Naive thymus-derived CD8-positive, alpha-beta T cell (primary cell): ENCODE results near the gene NOD1. TPM values are rescaled to one million over a fixed set of nuclear protein-coding genes. Genes with fewer than 3 reads are reported as not detected.
"Not testable (repeated sequence)": the region's sequence is repeated elsewhere in the genome, so short reads cannot be mapped to it uniquely, and the experiment has no call there.

Experiments used
- ATAC-seq, 2 donors: fragments of 150-1000 bp; cut with Tn5 transposase in 1 of 2; sonication (Bioruptor Pico), chemical (Tn5 transposase) in 1 of 2; 1 replicate in 1 of 2; 2 replicates in 1 of 2; pipeline ENCODE4 v1.10.0; 2021; ENCODE audit warnings: mild to moderate bottlenecking in 2 of 2, moderate library complexity in 2 of 2
- POLR2A ChIA-PET: fragments of 350-600 bp; sonication (Branson Sonifier 250); formaldehyde crosslinking; loops from one replicate; lab custom pipeline; 2021; ENCODE audit warnings: antibody characterized with exemption; lab: Charles Lee
- DNase-seq, 10 donors: peaks; one replicate each; pipeline versions ENCODE4 v3.0.0 to v3.0.0-alpha.2; 2020 to 2022
- H3K27ac Mint-ChIP-seq, 10 donors: one replicate each; pipeline ENCODE4 v1.8.0; 2020 to 2022; ENCODE audit warnings: mild to moderate bottlenecking in 10 of 10, mixed read lengths in 10 of 10, moderate library complexity in 4 of 10, inconsistent platforms in 1 of 10
- H3K27me3 Mint-ChIP-seq, 5 donors: one replicate each; pipeline ENCODE4 v1.8.0; 2021 to 2022; ENCODE audit warnings: mixed read lengths in 5 of 5
- H3K36me3 Mint-ChIP-seq, 3 donors: one replicate each; pipeline ENCODE4 v1.8.0; 2020 to 2022; ENCODE audit warnings: mixed read lengths in 3 of 3, mild to moderate bottlenecking in 2 of 3, inconsistent platforms in 1 of 3
- H3K4me1 Mint-ChIP-seq, 4 donors: one replicate each; pipeline ENCODE4 v1.8.0; 2021 to 2022; ENCODE audit warnings: mixed read lengths in 4 of 4
- H3K4me3 Mint-ChIP-seq, 10 donors: one replicate each; pipeline ENCODE4 v1.8.0; 2020 to 2022; ENCODE audit warnings: mild to moderate bottlenecking in 10 of 10, mixed read lengths in 10 of 10, moderate library complexity in 6 of 10, inconsistent platforms in 1 of 10
- H3K9me3 Mint-ChIP-seq, 9 donors: one replicate each; pipeline ENCODE4 v1.8.0; 2020 to 2022; ENCODE audit warnings: mixed read lengths in 9 of 9, mild to moderate bottlenecking in 3 of 9, inconsistent platforms in 1 of 9, moderate library complexity in 1 of 9
- polyA plus RNA-seq, 3 donors: library from polyadenylated mRNA; unstranded; fragments of 300-500 nt; fragmentation: Illumina TruSeq; gene quantifications; one replicate each; pipeline ENCODE4 v1.2.3, GENCODE V29; 2021
- total RNA-seq, 8 experiments: library from RNA in 2 of 8; stranded (reverse) in 2 of 8; gene quantifications; one replicate each; pipeline ENCODE4 v1.2.3 and lab custom pipeline; 2021 to 2026

The NOD1 gene
- total and polyA plus RNA-seq, 5 experiments from 2014 or later = 5.7 to 18.9 (median 9.3) TPM

GRCh38 chr7:30502470-30503251 lies 24.1 kb upstream of the NOD1 start:
- DNase-seq (no peak), ATAC-seq (no peak)
- Mint-ChIP-seq H3K27me3 (no peaks in the 10 kb centered on the region), H3K9me3 (no peaks in the 10 kb centered on the region), H3K27ac (peak overlapping the region in 1 of 10 donors; percentile 89), H3K36me3 (peaks cover 0 to 18% (median 4%) of the 10 kb centered on the region in 3 donors), H3K4me3 (peak overlapping the region in 9 of 10 donors; percentile 5 to 99 (median 87)), H3K4me1 (peaks cover 22 to 50% (median 41%) of the 10 kb centered on the region in 4 donors)
- POLR2A ChIA-PET = interaction anchor here (0.7 kb wide), 1 partner anchor 41 kb away, joined by 3 read pairs; no protein-coding TSS in a partner anchor

GRCh38 chr7:30501264-30501663 lies 22.7 kb upstream of the NOD1 start:
- Mint-ChIP-seq H3K9me3 (no peaks in the 10 kb centered on the region), H3K27ac (no peak overlapping the region), H3K27me3 (no peaks in the 10 kb centered on the region), H3K4me3 (no peak overlapping the region), H3K4me1 (peaks cover 23 to 50% (median 41%) of the 10 kb centered on the region in 4 donors), H3K36me3 (peaks cover 9 to 30% (median 13%) of the 10 kb centered on the region in 3 donors)
- DNase-seq (no peak), ATAC-seq (no peak)
- POLR2A ChIA-PET = no interaction called here

- H3K27me3 Mint-ChIP-seq = peaks cover 0 to 4% (median 1%) of the 10 kb centered on the region in 5 donors
- peaks cover 21 to 30% (median 30%) of the 10 kb centered on the region in 3 donors for H3K36me3 Mint-ChIP-seq
- DNase-seq (no peak), ATAC-seq (no peak)
- no peak overlapping the region for H3K27ac Mint-ChIP-seq
- POLR2A ChIA-PET = no interaction called here
- peaks cover 5 to 25% (median 15%) of the 10 kb centered on the region in 9 donors for H3K9me3 Mint-ChIP-seq
- no peak overlapping the region for H3K4me3 Mint-ChIP-seq
- H3K4me1 Mint-ChIP-seq = peaks cover 0 to 1% (median 0%) of the 10 kb centered on the region in 4 donors
Observed at GRCh38 chr7:30493228-30493627, 14.6 kb upstream of the NOD1 start.

GRCh38 chr7:30491417-30491816 lies 12.8 kb upstream of the NOD1 start:
- Mint-ChIP-seq H3K27ac (no peak overlapping the region), H3K4me3 (no peak overlapping the region), H3K4me1 (no peaks in the 10 kb centered on the region), H3K36me3 (peaks cover 10 to 23% (median 22%) of the 10 kb centered on the region in 3 donors), H3K9me3 (peaks cover 5 to 25% (median 15%) of the 10 kb centered on the region in 9 donors), H3K27me3 (peaks cover 0 to 4% (median 1%) of the 10 kb centered on the region in 5 donors)
- POLR2A ChIA-PET = no interaction called here
- ATAC-seq (no peak), DNase-seq (no peak)

GRCh38 chr7:30487371-30487770 lies 8.8 kb upstream of the NOD1 start:
- H3K4me1 Mint-ChIP-seq = no peaks in the 10 kb centered on the region
- ATAC-seq = no peak
- DNase-seq = no peak
- POLR2A ChIA-PET = no interaction called here
- H3K27ac Mint-ChIP-seq = no peak overlapping the region
- H3K27me3 Mint-ChIP-seq = peaks cover 0 to 4% (median 1%) of the 10 kb centered on the region in 5 donors
- H3K36me3 Mint-ChIP-seq = peaks cover 0 to 14% (median 4%) of the 10 kb centered on the region in 3 donors
- peaks cover 3 to 16% (median 10%) of the 10 kb centered on the region in 9 donors for H3K9me3 Mint-ChIP-seq
- H3K4me3 Mint-ChIP-seq = no peak overlapping the region

- Mint-ChIP-seq H3K4me3 (no peak overlapping the region), H3K27me3 (peaks cover 0 to 1% (median 0%) of the 10 kb centered on the region in 5 donors), H3K4me1 (no peaks in the 10 kb centered on the region), H3K36me3 (peaks cover 0 to under 1% (median 0%) of the 10 kb centered on the region in 3 donors), H3K27ac (no peak overlapping the region), H3K9me3 (no peaks in the 10 kb centered on the region)
- DNase-seq (no peak), ATAC-seq (no peak)
- POLR2A ChIA-PET = no interaction called here
Observed at GRCh38 chr7:30485667-30486066, 7.1 kb upstream of the NOD1 start.

- H3K9me3 Mint-ChIP-seq, H3K27me3 Mint-ChIP-seq, H3K4me3 Mint-ChIP-seq, H3K27ac Mint-ChIP-seq, DNase-seq, POLR2A ChIA-PET, H3K36me3 Mint-ChIP-seq, ATAC-seq: not testable (repeated sequence)
- H3K4me1 Mint-ChIP-seq = peaks cover 9 to 32% (median 30%) of the 10 kb centered on the region in 4 donors
Observed at GRCh38 chr7:30481416-30481815, 2.8 kb upstream of the NOD1 start.

GRCh38 chr7:30479202-30480120 lies 877 bp upstream of the NOD1 start:
- peak overlapping the region in 8 of 10 donors; percentile 93 to 98 (median 94) for H3K4me3 Mint-ChIP-seq
- H3K27ac Mint-ChIP-seq = peak overlapping the region in 5 of 10 donors; percentile 89 to 93 (median 92)
- peaks cover 0 to 4% (median 2%) of the 10 kb centered on the region in 3 donors for H3K36me3 Mint-ChIP-seq
- no peaks in the 10 kb centered on the region for H3K9me3 Mint-ChIP-seq
- peak in 4 of 10 donors; percentile 6 to 54 (median 42) for DNase-seq
- H3K4me1 Mint-ChIP-seq = peaks cover 14 to 50% (median 48%) of the 10 kb centered on the region in 4 donors
- POLR2A ChIA-PET = interaction anchor here (0.6 to 2.6 kb wide), 6 partner anchors 11 to 315 kb away, joined by 3 to 15 read pairs (median 3); partner anchors contain the start of gene ZNRF2
- ATAC-seq = peak; percentile 36 to 38
- H3K27me3 Mint-ChIP-seq = no peaks in the 10 kb centered on the region

- H3K27ac Mint-ChIP-seq = peak overlapping the region in 7 of 10 donors; percentile 20 to 71 (median 38)
- peak overlapping the region in 9 of 10 donors; percentile 25 to 97 (median 69) for H3K4me3 Mint-ChIP-seq
- no peak for ATAC-seq
- peaks cover 27 to 78% (median 75%) of the 10 kb centered on the region in 4 donors for H3K4me1 Mint-ChIP-seq
- H3K36me3 Mint-ChIP-seq = peaks cover 0 to 7% (median 4%) of the 10 kb centered on the region in 3 donors
- POLR2A ChIA-PET = no interaction called here
- no peaks in the 10 kb centered on the region for H3K27me3 Mint-ChIP-seq
- no peaks in the 10 kb centered on the region for H3K9me3 Mint-ChIP-seq
- no peak for DNase-seq
Observed at GRCh38 chr7:30476459-30477145, 2.0 kb downstream of the NOD1 start.

- peaks cover 29 to 88% (median 85%) of the 10 kb centered on the region in 4 donors for H3K4me1 Mint-ChIP-seq
- POLR2A ChIA-PET = no interaction called here
- DNase-seq (no peak), ATAC-seq (no peak)
- no peaks in the 10 kb centered on the region for H3K9me3 Mint-ChIP-seq
- no peaks in the 10 kb centered on the region for H3K27me3 Mint-ChIP-seq
- peak overlapping the region in 3 of 10 donors; percentile 18 to 71 (median 43) for H3K27ac Mint-ChIP-seq
- no peak overlapping the region for H3K4me3 Mint-ChIP-seq
- peaks cover 0 to 7% (median 4%) of the 10 kb centered on the region in 3 donors for H3K36me3 Mint-ChIP-seq
Observed at GRCh38 chr7:30475580-30475979, 3.0 kb downstream of the NOD1 start.

- no peak for DNase-seq
- Mint-ChIP-seq H3K36me3 (peaks cover 0 to 7% (median 4%) of the 10 kb centered on the region in 3 donors), H3K9me3 (no peaks in the 10 kb centered on the region), H3K27me3 (no peaks in the 10 kb centered on the region), H3K27ac (peak overlapping the region in 5 of 10 donors; percentile 17 to 51 (median 37)), H3K4me3 (no peak overlapping the region), H3K4me1 (peaks cover 32 to 92% (median 87%) of the 10 kb centered on the region in 4 donors)
- ATAC-seq = no peak
- POLR2A ChIA-PET = no interaction called here
Observed at GRCh38 chr7:30474893-30475292, 3.7 kb downstream of the NOD1 start.

- Mint-ChIP-seq H3K27ac (peak overlapping the region in 3 of 10 donors; percentile 18 to 67 (median 47)), H3K27me3 (no peaks in the 10 kb centered on the region), H3K4me3 (no peak overlapping the region), H3K4me1 (peaks cover 29 to 91% (median 86%) of the 10 kb centered on the region in 4 donors), H3K9me3 (no peaks in the 10 kb centered on the region), H3K36me3 (peaks cover 0 to 7% (median 4%) of the 10 kb centered on the region in 3 donors)
- POLR2A ChIA-PET = no interaction called here
- ATAC-seq = no peak
- no peak for DNase-seq
Observed at GRCh38 chr7:30474485-30474884, 4.1 kb downstream of the NOD1 start.
